Adrenal gland (tissue), 5 donors: ENCODE results near the gene FGF14.

Experiments used
- CTCF ChIP-seq, 6 experiments: fragments of 450-650 bp in 4 of 6; fragments of 200-600 bp in 2 of 6; sonication (generic) in 1 of 6; IDR thresholded peaks; 1 replicate in 5 of 6; 2 replicates in 1 of 6; pipeline versions ENCODE4 v1.5.1 to v1.8.0; 2016 to 2021; ENCODE audit warnings: antibody characterized with exemption in 6 of 6, mild to moderate bottlenecking in 2 of 6, moderate library complexity in 1 of 6
- POLR2A ChIP-seq, 2 donors: fragments of 450-650 bp; IDR thresholded peaks; one replicate each; pipeline ENCODE4 v1.6.1; 2017; ENCODE audit warnings: antibody characterized with exemption in 2 of 2, mild to moderate bottlenecking in 2 of 2, moderate library complexity in 1 of 2
- donor health status: DM: no; HTN: no; CAD: no.

GRCh38 chr13:101830035-101830434, 571.8 kb downstream of the FGF14 start:
- TF ChIP-seq POLR2A (IDR thresholded peaks at IDR 0.05) = no peak
- TF ChIP-seq CTCF (IDR thresholded peaks at IDR 0.05) = no peak
